HepG2 (cell line): ENCODE data around the gene ZNF322. TPM values are rescaled to one million over a fixed set of nuclear protein-coding genes. Genes with fewer than 3 reads are reported as not detected.
A peak's percentile ranks its signal among the peaks of the same experiment; 100 is the strongest.

Experiments used
- DNMT3B ChIP-seq: conservative IDR thresholded peaks from 2 replicates; pipeline ENCODE4 v1.6.1; 2016; ENCODE audit warnings: missing biosample characterization, control low read depth
- GTF3A ChIP-seq: sonication (generic); formaldehyde crosslinking; conservative IDR thresholded peaks from 2 replicates; pipeline ENCODE4 v1.4.0; 2020; ENCODE audit warnings: mild to moderate bottlenecking, missing genetic modification reagents
- HOXA3 ChIP-seq: sonication (generic); formaldehyde crosslinking; IDR thresholded peaks from 2 replicates; pipeline ENCODE4 v1.5.0; 2020; ENCODE audit warnings: missing genetic modification reagents
- ONECUT2 ChIP-seq: sonication (generic); formaldehyde crosslinking; IDR thresholded peaks from 2 replicates; pipeline ENCODE4 v1.4.0; 2020; ENCODE audit warnings: missing genetic modification reagents
- POLR2A ChIP-seq, 2 experiments: IDR thresholded peaks; 2 replicates each; pipeline ENCODE4 v1.6.1; 2011; ENCODE audit warnings: low read depth in 2 of 2, low read length in 2 of 2, mild to moderate bottlenecking in 1 of 2, moderate library complexity in 1 of 2; ENCODE audit not compliant: insufficient read depth in 1 of 2
- POLR2G ChIP-seq: fragments of 200-400 bp; formaldehyde crosslinking; IDR thresholded peaks from 2 replicates; pipeline ENCODE4 v1.6.1; 2018; ENCODE audit warnings: mild to moderate bottlenecking, low read depth, low read length, moderate library complexity
- RFX3 ChIP-seq: IDR thresholded peaks from 2 replicates; pipeline ENCODE4 v1.6.1; 2016; ENCODE audit warnings: missing biosample characterization, missing genetic modification reagents
- RXRA ChIP-seq: sonication (generic); formaldehyde crosslinking; IDR thresholded peaks from 2 replicates; pipeline ENCODE4 v1.5.1; 2020; ENCODE audit warnings: missing genetic modification reagents
- TCF12 ChIP-seq, 2 experiments: fragments of 450-650 bp in 1 of 2; sonication (generic) in 1 of 2; formaldehyde crosslinking in 1 of 2; IDR thresholded peaks; 2 replicates each; pipeline versions ENCODE4 v1.6.1 to v1.8.0; 2017 to 2022; ENCODE audit warnings: antibody characterized with exemption in 1 of 2, mild to moderate bottlenecking in 1 of 2, missing genetic modification reagents in 1 of 2, moderate library complexity in 1 of 2
- TCF7 ChIP-seq: sonication (generic); IDR thresholded peaks from 2 replicates; pipeline ENCODE4 v1.6.1; 2016; ENCODE audit warnings: antibody characterized with exemption, low read depth
- ZBTB43 ChIP-seq: sonication (generic); formaldehyde crosslinking; conservative IDR thresholded peaks from 2 replicates; pipeline ENCODE4 v1.4.0; 2020; ENCODE audit warnings: missing genetic modification reagents
- ZNF12 ChIP-seq: sonication (generic); formaldehyde crosslinking; IDR thresholded peaks from 2 replicates; pipeline ENCODE4 v1.5.0; 2020; ENCODE audit warnings: missing genetic modification reagents
- ZNF256 ChIP-seq: sonication (generic); formaldehyde crosslinking; conservative IDR thresholded peaks from 2 replicates; pipeline ENCODE4 v1.4.0; 2020; ENCODE audit warnings: missing genetic modification reagents
- ZNF335 ChIP-seq: sonication (generic); formaldehyde crosslinking; IDR thresholded peaks from 2 replicates; pipeline ENCODE4 v1.4.0; 2020; ENCODE audit warnings: missing genetic modification reagents
- ZNF446 ChIP-seq: sonication (generic); formaldehyde crosslinking; IDR thresholded peaks from 2 replicates; pipeline ENCODE4 v1.5.0; 2020; ENCODE audit warnings: mild to moderate bottlenecking, missing genetic modification reagents
- ZNF510 ChIP-seq: sonication (generic); formaldehyde crosslinking; IDR thresholded peaks from 2 replicates; pipeline ENCODE4 v1.4.0; 2020; ENCODE audit warnings: low read depth, mild to moderate bottlenecking, missing genetic modification reagents
- ZNF543 ChIP-seq: sonication (generic); formaldehyde crosslinking; IDR thresholded peaks from 2 replicates; pipeline ENCODE4 v1.4.0; 2020; ENCODE audit warnings: mild to moderate bottlenecking, missing genetic modification reagents
- ZNF629 ChIP-seq: sonication (generic); formaldehyde crosslinking; conservative IDR thresholded peaks from 2 replicates; pipeline ENCODE4 v1.5.0; 2020; ENCODE audit warnings: missing genetic modification reagents
- ZNF644 ChIP-seq: IDR thresholded peaks from 2 replicates; pipeline ENCODE4 v1.6.1; 2016; ENCODE audit warnings: low read depth
- polyA plus RNA-seq, 8 experiments: library from polyadenylated mRNA; depleted of rRNA in 3 of 8; stranded (reverse) in 7 of 8; unstranded in 1 of 8; fragments of >200 nt; fragmentation: Illumina TruSeq in 4 of 8; extraction: Trizol in 4 of 8; gene quantifications; 2 replicates each; pipeline versions ENCODE4 v1.2.1 to v1.2.3, GENCODE V29; 2011 to 2016; ENCODE audit warnings: low read depth in 4 of 8, missing spikeins in 1 of 8, mixed read lengths in 1 of 8; ENCODE audit not compliant: insufficient read depth in 1 of 8
- total RNA-seq, 5 experiments: library from RNA; depleted of rRNA; stranded (reverse); fragments of >200 nt; fragmentation: Illumina TruSeq; extraction: Trizol; gene quantifications; 2 replicates each; pipeline ENCODE4 v1.2.3, GENCODE V29; 2016; ENCODE audit warnings: low read depth in 1 of 5
- TF ChIP-seq, protein P1 (sequence below): sonication (generic); formaldehyde crosslinking; IDR thresholded peaks from 2 replicates; pipeline ENCODE4 v1.4.0; 2020; ENCODE audit warnings: mild to moderate bottlenecking, missing genetic modification reagents
- TF ChIP-seq, protein P2 (sequence below): sonication (generic); formaldehyde crosslinking; IDR thresholded peaks from 2 replicates; pipeline ENCODE4 v1.5.0; 2020; ENCODE audit warnings: missing genetic modification reagents
- TF ChIP-seq, protein P3 (sequence below): sonication (generic); formaldehyde crosslinking; IDR thresholded peaks from 2 replicates; pipeline ENCODE4 v1.5.0; 2020; ENCODE audit warnings: missing genetic modification reagents
- TF ChIP-seq, protein P4 (sequence below): sonication (generic); formaldehyde crosslinking; IDR thresholded peaks from 2 replicates; pipeline ENCODE4 v1.8.0; 2022; ENCODE audit warnings: mild to moderate bottlenecking, missing genetic modification reagents, borderline replicate concordance
- TF ChIP-seq, protein P5 (sequence below): sonication (generic); formaldehyde crosslinking; IDR thresholded peaks from 2 replicates; pipeline ENCODE4 v1.4.0; 2020; ENCODE audit warnings: missing genetic modification reagents, low read depth, mild to moderate bottlenecking, borderline replicate concordance

Gene ZNF322
- total and polyA plus RNA-seq, 2 of the 13 experiments (the other 11 are each of a cell fraction or from before 2014, with no cell fraction given), result 8.3 to 22.8 TPM

DNA sequence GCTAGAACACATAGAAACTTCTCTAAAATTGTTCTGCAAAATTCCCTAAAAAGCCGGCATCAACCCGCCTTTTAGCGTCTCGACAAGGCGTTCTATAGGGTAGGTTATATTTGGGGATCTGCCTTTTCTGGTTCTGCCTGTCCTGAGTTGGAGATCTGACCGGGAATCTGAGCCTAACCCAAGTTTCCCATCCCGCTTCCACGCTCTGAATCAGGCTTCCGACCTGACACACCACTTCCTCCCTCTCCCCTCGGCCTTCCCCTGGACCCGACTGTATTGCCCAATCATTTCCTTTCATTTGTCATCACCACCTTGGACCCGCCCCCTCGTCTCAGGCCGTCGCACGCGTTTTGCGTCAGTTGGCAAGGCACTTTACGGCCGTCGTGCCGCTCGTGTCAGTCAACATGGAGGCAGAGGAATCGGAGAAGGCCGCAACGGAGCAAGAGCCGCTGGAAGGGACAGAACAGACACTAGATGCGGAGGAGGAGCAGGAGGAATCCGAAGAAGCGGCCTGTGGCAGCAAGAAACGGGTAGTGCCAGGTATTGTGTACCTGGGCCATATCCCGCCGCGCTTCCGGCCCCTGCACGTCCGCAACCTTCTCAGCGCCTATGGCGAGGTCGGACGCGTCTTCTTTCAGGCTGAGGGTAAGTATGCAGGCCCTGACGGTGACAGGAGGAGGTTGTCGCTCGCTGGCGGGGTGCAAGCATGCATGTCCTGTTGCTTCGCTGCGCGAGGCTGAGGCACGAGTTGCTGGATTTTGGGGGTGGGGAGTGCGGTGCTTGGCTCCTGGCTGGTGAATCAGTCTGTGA, 62.8 kb downstream of the ZNF322 start, which contains the start of gene ABT1 (continued):
- no peak for TF ChIP-seq ZNF629 (CRISPR knock-in tag)
- peak; percentile 66 for TF ChIP-seq ZNF510 (CRISPR knock-in tag)
- TF ChIP-seq ZNF446, result peak; percentile 91; the same call in 1 of the 2 replicates
- TF ChIP-seq ZNF256 (CRISPR knock-in tag), result no peak
- TF ChIP-seq, protein P1, sequence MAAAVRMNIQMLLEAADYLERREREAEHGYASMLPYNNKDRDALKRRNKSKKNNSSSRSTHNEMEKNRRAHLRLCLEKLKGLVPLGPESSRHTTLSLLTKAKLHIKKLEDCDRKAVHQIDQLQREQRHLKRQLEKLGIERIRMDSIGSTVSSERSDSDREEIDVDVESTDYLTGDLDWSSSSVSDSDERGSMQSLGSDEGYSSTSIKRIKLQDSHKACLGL (CRISPR knock-in tag), result peak; percentile 64
- TF ChIP-seq ZNF543, result peak; percentile 79
- TF ChIP-seq TCF12 (IDR thresholded peaks at IDR 0.05), result no peak
- no peak for TF ChIP-seq TCF12 (CRISPR knock-in tag; IDR thresholded peaks at IDR 0.05)
- TF ChIP-seq, protein P2, sequence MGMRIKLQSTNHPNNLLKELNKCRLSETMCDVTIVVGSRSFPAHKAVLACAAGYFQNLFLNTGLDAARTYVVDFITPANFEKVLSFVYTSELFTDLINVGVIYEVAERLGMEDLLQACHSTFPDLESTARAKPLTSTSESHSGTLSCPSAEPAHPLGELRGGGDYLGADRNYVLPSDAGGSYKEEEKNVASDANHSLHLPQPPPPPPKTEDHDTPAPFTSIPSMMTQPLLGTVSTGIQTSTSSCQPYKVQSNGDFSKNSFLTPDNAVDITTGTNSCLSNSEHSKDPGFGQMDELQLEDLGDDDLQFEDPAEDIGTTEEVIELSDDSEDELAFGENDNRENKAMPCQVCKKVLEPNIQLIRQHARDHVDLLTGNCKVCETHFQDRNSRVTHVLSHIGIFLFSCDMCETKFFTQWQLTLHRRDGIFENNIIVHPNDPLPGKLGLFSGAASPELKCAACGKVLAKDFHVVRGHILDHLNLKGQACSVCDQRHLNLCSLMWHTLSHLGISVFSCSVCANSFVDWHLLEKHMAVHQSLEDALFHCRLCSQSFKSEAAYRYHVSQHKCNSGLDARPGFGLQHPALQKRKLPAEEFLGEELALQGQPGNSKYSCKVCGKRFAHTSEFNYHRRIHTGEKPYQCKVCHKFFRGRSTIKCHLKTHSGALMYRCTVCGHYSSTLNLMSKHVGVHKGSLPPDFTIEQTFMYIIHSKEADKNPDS (CRISPR knock-in tag), result no peak
- TF ChIP-seq ZBTB43 (CRISPR knock-in tag), result no peak
- peak; percentile 50; the same call in 1 of the 2 replicates for TF ChIP-seq ZNF644 (CRISPR knock-in tag)
- no peak for TF ChIP-seq ONECUT2
- TF ChIP-seq, protein P3, sequence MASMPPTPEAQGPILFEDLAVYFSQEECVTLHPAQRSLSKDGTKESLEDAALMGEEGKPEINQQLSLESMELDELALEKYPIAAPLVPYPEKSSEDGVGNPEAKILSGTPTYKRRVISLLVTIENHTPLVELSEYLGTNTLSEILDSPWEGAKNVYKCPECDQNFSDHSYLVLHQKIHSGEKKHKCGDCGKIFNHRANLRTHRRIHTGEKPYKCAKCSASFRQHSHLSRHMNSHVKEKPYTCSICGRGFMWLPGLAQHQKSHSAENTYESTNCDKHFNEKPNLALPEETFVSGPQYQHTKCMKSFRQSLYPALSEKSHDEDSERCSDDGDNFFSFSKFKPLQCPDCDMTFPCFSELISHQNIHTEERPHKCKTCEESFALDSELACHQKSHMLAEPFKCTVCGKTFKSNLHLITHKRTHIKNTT (CRISPR knock-in tag), result no peak
- peak; percentile 84; the same call in 1 of the 2 replicates for TF ChIP-seq GTF3A (CRISPR knock-in tag)
- peak; percentile 97 for TF ChIP-seq POLR2G
- TF ChIP-seq ZNF335 (CRISPR knock-in tag), result peak; percentile 94
- TF ChIP-seq RFX3 (CRISPR knock-in tag), result peak; percentile 61
- peak; percentile 99 for TF ChIP-seq HOXA3 (CRISPR knock-in tag)
- peak; percentile 81 for TF ChIP-seq RXRA (CRISPR knock-in tag)
- no peak for TF ChIP-seq TCF7
- TF ChIP-seq, protein P4, sequence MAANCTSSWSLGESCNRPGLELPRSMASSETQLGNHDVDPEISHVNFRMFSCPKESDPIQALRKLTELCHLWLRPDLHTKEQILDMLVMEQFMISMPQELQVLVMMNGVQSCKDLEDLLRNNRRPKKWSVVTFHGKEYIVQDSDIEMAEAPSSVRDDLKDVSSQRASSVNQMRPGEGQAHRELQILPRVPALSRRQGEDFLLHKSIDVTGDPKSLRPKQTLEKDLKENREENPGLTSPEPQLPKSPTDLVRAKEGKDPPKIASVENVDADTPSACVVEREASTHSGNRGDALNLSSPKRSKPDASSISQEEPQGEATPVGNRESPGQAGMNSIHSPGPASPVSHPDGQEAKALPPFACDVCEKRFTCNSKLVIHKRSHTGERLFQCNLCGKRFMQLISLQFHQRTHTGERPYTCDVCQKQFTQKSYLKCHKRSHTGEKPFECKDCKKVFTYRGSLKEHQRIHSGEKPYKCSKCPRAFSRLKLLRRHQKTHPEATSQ (CRISPR knock-in tag), result peak; percentile 80; the same call in 1 of the 2 replicates
- TF ChIP-seq ZNF12, result no peak; the same call in 1 of the 2 replicates
- TF ChIP-seq, protein P5, sequence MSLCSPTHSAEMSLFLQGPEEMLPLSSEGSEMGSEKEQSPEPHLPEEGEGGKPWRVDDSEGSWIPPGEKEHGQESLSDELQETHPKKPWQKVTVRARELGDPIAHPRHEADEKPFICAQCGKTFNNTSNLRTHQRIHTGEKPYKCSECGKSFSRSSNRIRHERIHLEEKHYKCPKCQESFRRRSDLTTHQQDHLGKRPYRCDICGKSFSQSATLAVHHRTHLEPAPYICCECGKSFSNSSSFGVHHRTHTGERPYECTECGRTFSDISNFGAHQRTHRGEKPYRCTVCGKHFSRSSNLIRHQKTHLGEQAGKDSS, result peak; percentile 97
- TF ChIP-seq DNMT3B, result peak; percentile 63
- peak; percentile 86 to 94 for TF ChIP-seq POLR2A (IDR thresholded peaks at IDR 0.05; ENCODE audit: insufficient read depth in 1 of 2, low read depth in 2 of 2, low read length in 2 of 2)
